Measurements from ENCODE around the gene VAC14.

- TF ChIP-seq CTCF (IDR thresholded peaks at IDR 0.05; ENCODE audit: insufficient read depth, low read length) (no peak), GABPA (IDR thresholded peaks at IDR 0.05; ENCODE audit: low read depth) (no peak)
Observed at GRCh38 chr16:70744366-70744765, 56.6 kb downstream of the VAC14 start.
